ENCODE data around the gene UCHL5. TPM values are rescaled to one million over a fixed set of nuclear protein-coding genes. Genes with fewer than 3 reads are reported as not detected.
"Not testable (repeated sequence)": the region's sequence is repeated elsewhere in the genome, so short reads cannot be mapped to it uniquely, and the experiment has no call there.

The UCHL5 gene
- total RNA-seq, 1 donor from 2014 or later: 36.4 TPM

- ChIA-PET CTCF (interaction anchor here (1.0 kb wide), 1 partner anchor 192 kb away, joined by 4 read pairs; no protein-coding TSS in a partner anchor), POLR2A (no interaction called here)
- ATAC-seq (ENCODE audit: low read depth) (no peak), DNase-seq (no peak)
- no peaks in the 10 kb centered on the region for H3K27me3 Mint-ChIP-seq
- H3K9me3 Mint-ChIP-seq: peaks cover 5% of the 10 kb centered on the region
- intact Hi-C loops (cut with micrococcal nuclease): no loop called here
- no peak overlapping the region for H3K4me3 Mint-ChIP-seq
- no peak overlapping the region for H3K27ac Mint-ChIP-seq
- TF ChIP-seq, protein P1, sequence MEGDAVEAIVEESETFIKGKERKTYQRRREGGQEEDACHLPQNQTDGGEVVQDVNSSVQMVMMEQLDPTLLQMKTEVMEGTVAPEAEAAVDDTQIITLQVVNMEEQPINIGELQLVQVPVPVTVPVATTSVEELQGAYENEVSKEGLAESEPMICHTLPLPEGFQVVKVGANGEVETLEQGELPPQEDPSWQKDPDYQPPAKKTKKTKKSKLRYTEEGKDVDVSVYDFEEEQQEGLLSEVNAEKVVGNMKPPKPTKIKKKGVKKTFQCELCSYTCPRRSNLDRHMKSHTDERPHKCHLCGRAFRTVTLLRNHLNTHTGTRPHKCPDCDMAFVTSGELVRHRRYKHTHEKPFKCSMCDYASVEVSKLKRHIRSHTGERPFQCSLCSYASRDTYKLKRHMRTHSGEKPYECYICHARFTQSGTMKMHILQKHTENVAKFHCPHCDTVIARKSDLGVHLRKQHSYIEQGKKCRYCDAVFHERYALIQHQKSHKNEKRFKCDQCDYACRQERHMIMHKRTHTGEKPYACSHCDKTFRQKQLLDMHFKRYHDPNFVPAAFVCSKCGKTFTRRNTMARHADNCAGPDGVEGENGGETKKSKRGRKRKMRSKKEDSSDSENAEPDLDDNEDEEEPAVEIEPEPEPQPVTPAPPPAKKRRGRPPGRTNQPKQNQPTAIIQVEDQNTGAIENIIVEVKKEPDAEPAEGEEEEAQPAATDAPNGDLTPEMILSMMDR (IDR thresholded peaks at IDR 0.05): no peak
- H3K36me3 Mint-ChIP-seq (ENCODE audit: low read depth): peaks cover 41% of the 10 kb centered on the region
- peaks cover 9% of the 10 kb centered on the region for H3K4me1 Mint-ChIP-seq
Measured at GRCh38 chr1:192998536-192998935, 60.6 kb downstream of the UCHL5 start.

DNA sequence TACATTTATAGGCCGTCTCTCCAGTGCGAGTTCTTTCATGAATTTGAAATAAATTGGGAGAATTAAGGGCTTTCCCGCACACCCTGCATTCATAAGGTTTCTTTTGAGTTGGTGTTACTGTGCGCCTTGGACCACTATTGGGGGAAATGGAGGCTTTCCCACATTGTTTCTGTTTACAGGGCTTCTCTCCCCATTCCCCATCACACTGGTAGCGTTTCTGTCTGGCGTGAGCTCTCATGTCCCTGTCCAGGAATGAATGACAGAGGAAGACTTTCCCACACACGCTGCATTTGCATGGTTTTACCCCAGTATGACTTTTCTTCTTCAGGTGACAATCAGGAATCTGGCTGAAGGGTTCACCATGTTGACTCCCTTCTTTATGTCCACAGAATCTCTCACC, 65.0 kb downstream of the UCHL5 start:
- no peaks in the 10 kb centered on the region for H3K9me3 Mint-ChIP-seq
- H3K4me3 Mint-ChIP-seq: no peak overlapping the region
- no peaks in the 10 kb centered on the region for H3K27me3 Mint-ChIP-seq

DNA sequence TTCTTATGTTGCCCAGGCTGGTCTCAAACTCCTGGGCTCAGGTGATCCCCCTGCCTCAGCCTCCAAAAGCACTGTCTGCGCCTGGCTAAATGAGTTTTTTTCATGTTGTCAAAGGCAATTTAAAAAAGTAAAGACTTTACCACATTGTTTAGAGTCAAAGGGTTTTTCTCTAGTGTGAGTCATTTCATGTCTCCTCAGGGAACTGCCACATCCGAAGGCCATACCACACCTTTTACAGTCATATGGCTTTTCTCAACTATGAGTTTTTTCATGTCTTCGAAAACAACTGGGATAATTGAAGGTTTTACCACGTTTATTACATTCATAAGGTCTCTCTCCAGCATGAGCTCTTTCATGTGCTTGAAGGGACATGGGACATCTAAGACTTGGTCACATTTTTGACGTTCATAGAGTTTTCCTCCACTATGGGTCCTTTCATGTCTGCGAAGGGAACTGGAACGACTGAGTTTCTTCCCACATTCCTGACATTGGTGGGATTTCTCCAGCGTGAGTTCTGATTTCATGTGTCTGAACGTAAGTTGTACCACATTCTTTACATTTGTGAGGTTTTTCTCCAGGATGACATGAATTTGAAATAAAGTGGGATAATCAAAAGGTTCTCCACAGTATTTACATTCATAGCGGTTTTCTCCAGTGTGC, 65.6 kb downstream of the UCHL5 start:
- no peak for DNase-seq
- no peak for ATAC-seq (ENCODE audit: low read depth)
- no peak overlapping the region for H3K4me3 Mint-ChIP-seq
- H3K4me1 Mint-ChIP-seq: no peaks in the 10 kb centered on the region
- ChIA-PET POLR2A (no interaction called here), CTCF (no interaction called here)
- no peaks in the 10 kb centered on the region for H3K9me3 Mint-ChIP-seq
- H3K27ac Mint-ChIP-seq: no peak overlapping the region
- TF ChIP-seq, protein P1 (IDR thresholded peaks at IDR 0.05): no peak
- no peaks in the 10 kb centered on the region for H3K27me3 Mint-ChIP-seq
- peaks cover 20% of the 10 kb centered on the region for H3K36me3 Mint-ChIP-seq (ENCODE audit: low read depth)
- intact Hi-C loops (cut with micrococcal nuclease): no loop called here

More for the DNA sequence above, 65.0 kb downstream of the UCHL5 start:
- ChIA-PET POLR2A (no interaction called here), CTCF (no interaction called here)
- no peak for DNase-seq
- Mint-ChIP-seq H3K4me1 (no peaks in the 10 kb centered on the region), H3K36me3 (ENCODE audit: low read depth) (peaks cover 25% of the 10 kb centered on the region), H3K27ac (no peak overlapping the region)
- no peak for ATAC-seq (ENCODE audit: low read depth)
- TF ChIP-seq, protein P1 (IDR thresholded peaks at IDR 0.05): no peak
- intact Hi-C loops (cut with micrococcal nuclease): no loop called here

DNA sequence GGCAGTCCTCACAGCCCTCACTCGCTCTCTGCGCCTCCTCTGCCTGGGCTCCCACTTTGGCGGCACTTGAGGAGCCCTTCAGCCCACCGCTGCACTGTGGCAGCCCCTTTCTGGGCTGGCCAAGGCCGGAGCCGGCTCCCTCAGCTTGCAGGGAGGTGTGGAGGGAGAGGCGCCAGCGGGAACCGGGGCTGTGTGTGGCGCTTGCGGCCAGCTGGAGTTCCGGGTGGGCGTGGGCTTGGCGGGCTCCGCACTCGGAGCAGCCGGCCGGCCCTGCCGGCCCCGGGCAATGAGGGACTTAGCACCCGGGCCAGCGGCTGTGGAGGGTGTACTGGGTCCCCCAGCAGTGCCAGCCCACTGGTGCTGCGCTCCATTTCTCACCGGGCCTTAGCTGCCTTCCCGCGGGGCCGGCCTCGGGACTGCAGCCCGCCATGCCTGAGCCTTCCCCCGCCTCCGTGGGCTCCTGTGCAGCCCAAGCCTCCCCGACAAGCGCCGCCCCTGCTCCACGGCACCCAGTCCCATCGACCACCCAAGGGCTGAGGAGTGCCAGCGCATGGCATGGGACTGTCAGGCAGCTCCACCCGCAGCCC, 72.3 kb downstream of the UCHL5 start:
- DNase-seq; H3K27ac Mint-ChIP-seq; H3K36me3 Mint-ChIP-seq (ENCODE audit: low read depth); H3K4me1 Mint-ChIP-seq; ATAC-seq (ENCODE audit: low read depth); H3K9me3 Mint-ChIP-seq; CTCF ChIA-PET; intact Hi-C loops (cut with micrococcal nuclease); H3K27me3 Mint-ChIP-seq; POLR2A ChIA-PET; H3K4me3 Mint-ChIP-seq: not testable (repeated sequence)

DNA sequence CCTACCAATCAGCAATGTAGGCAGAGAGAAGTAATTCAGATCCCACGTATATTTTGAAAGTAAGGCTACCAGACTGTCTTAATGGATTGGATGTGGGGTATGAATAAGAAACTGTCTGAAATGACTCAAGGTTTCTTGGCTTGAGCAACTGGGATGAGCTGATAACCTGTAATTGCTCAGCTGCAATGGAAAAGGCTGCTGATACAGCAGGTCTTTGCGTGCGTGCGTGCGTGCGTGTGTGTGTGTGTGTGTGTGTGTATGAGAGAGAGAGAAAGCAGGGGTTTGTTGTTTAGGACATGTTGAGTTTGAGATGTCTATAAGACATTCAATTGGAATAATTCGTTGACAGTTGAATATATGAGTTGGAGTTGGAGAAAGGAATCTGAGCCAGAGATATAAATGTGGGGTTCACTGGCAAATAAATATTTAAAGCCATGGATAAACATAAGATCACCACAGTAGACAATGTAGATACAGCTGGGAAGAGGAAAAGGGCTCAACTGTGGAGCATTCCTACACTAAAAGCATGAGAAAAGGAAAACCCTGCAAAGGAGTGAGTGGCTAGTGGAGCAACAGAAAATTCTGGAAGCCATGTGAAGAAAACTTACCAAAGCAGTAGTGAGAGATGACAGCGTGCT, 72.9 kb downstream of the UCHL5 start:
- intact Hi-C loops (cut with micrococcal nuclease): no loop called here
- Mint-ChIP-seq H3K9me3 (no peaks in the 10 kb centered on the region), H3K4me3 (no peak overlapping the region), H3K36me3 (ENCODE audit: low read depth) (no peaks in the 10 kb centered on the region), H3K4me1 (no peaks in the 10 kb centered on the region), H3K27me3 (no peaks in the 10 kb centered on the region), H3K27ac (no peak overlapping the region)
- POLR2A ChIA-PET: no interaction called here
- CTCF ChIA-PET: no interaction called here
- ATAC-seq (ENCODE audit: low read depth) (no peak), DNase-seq (no peak)
- TF ChIP-seq, protein P1 (IDR thresholded peaks at IDR 0.05): no peak

All from activated B cell treated with CpG ODN at 0.5 μM for 24 hours (primary cell).